HEK293T (cell line): ENCODE data around the gene NRG3.

ENCODE experiments used
- ARNT ChIP-seq: fragments of 450-650 bp; IDR thresholded peaks from 2 replicates; pipeline ENCODE4 v1.6.1; 2017; ENCODE audit warnings: mild to moderate bottlenecking
- BHLHE40 ChIP-seq: fragments of 450-650 bp; IDR thresholded peaks from 2 replicates; pipeline ENCODE4 v1.6.1; 2016; ENCODE audit warnings: mild to moderate bottlenecking, moderate library complexity, borderline replicate concordance
- CTBP1 ChIP-seq: fragments of 450-650 bp; IDR thresholded peaks from 2 replicates; pipeline ENCODE4 v1.6.1; 2016; ENCODE audit warnings: borderline replicate concordance
- ELF4 ChIP-seq: fragments of 450-650 bp; IDR thresholded peaks from 2 replicates; pipeline ENCODE4 v1.6.1; 2017; ENCODE audit warnings: antibody characterized with exemption
- FOXA1 ChIP-seq: fragments of 450-650 bp; IDR thresholded peaks from 2 replicates; pipeline ENCODE4 v1.6.1; 2016; ENCODE audit warnings: mild to moderate bottlenecking
- FOXK2 ChIP-seq: fragments of 450-650 bp; IDR thresholded peaks from 2 replicates; pipeline ENCODE4 v1.6.1; 2016; ENCODE audit warnings: mild to moderate bottlenecking
- FOXM1 ChIP-seq: fragments of 450-650 bp; IDR thresholded peaks from 2 replicates; pipeline ENCODE4 v1.6.1; 2017; ENCODE audit warnings: mild to moderate bottlenecking, borderline replicate concordance
- NFRKB ChIP-seq: fragments of 450-650 bp; IDR thresholded peaks from 2 replicates; pipeline ENCODE4 v1.6.1; 2016; ENCODE audit warnings: mild to moderate bottlenecking, moderate library complexity
- SP1 ChIP-seq: fragments of 450-650 bp; IDR thresholded peaks from 2 replicates; pipeline ENCODE4 v1.6.1; 2017
- SUZ12 ChIP-seq: fragments of 450-650 bp; IDR thresholded peaks from 2 replicates; pipeline ENCODE4 v1.6.1; 2016; ENCODE audit warnings: mild to moderate bottlenecking
- TARDBP ChIP-seq: fragments of 450-650 bp; IDR thresholded peaks from 2 replicates; pipeline ENCODE4 v1.6.1; 2016
- TF ChIP-seq, protein P1 (sequence below): fragments of 450-650 bp; IDR thresholded peaks from 2 replicates; pipeline ENCODE4 v1.6.1; 2016

DNA sequence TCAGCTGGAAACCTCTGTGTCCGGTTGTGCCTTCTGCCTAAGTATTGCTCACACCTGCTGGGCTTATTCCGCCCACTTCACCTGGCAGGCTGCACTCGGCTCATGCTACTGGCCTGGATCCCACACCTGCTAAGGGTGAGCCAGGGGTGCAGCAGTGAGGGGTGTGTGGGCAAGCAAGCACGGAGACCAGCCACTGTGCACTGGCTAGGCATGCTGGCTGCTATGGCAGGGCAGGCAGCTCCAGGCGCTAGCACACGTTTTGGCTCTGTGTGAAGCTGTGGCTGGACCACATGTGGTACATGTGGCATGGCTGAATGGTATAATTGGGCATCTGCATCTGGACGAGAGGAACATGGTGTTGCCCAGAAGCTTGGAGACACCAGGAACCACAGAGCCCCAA lies 940.7 kb downstream of the NRG3 start:
- TF ChIP-seq, protein P1, sequence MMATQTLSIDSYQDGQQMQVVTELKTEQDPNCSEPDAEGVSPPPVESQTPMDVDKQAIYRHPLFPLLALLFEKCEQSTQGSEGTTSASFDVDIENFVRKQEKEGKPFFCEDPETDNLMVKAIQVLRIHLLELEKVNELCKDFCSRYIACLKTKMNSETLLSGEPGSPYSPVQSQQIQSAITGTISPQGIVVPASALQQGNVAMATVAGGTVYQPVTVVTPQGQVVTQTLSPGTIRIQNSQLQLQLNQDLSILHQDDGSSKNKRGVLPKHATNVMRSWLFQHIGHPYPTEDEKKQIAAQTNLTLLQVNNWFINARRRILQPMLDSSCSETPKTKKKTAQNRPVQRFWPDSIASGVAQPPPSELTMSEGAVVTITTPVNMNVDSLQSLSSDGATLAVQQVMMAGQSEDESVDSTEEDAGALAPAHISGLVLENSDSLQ, result no peak
- TF ChIP-seq SP1 (no peak), ARNT (no peak), CTBP1 (no peak), FOXK2 (no peak), FOXM1 (no peak), ELF4 (no peak), SUZ12 (no peak), NFRKB (no peak), FOXA1 (no peak), BHLHE40 (no peak), TARDBP (no peak)
